A549 treated with AZD9567 at 1 μM for 4 hours (cell line): ENCODE measurements around the gene MC2R. TPM values are rescaled to one million over a fixed set of nuclear protein-coding genes. Genes with fewer than 3 reads are reported as not detected.

Source experiments
- total RNA-seq: library from RNA; stranded (reverse); fragments of 200-300 nt; extraction: Qiagen RNA extraction; gene quantifications from 5 replicates; pipeline ENCODE4 v1.2.3, GENCODE V29; 2022; ENCODE audit not compliant: insufficient read depth

MC2R gene
- not detected in 5 replicates for total RNA-seq

GRCh38 chr18:13915391-13915790 is at the start of gene MC2R:
Gene MC2R (minus strand): TSS chr18:13915536. CDS start chr18:13885518, 30,018 bp downstream.

Other genes with a start within 250 kb of the MC2R start
- 25.5 to 28.5 TPM (median 26.4 TPM) in 5 replicates for gene FAM210A, start 189.0 kb downstream of the MC2R start, total RNA-seq
- 18.7 to 20.4 TPM (median 19.6 TPM) in 5 replicates for gene RNMT, start 188.9 kb downstream of the MC2R start, total RNA-seq
- gene MC5R, start 91.4 kb downstream of the MC2R start, total RNA-seq: 0.06 TPM in 1 of 5 replicates, not detected in the others
- 1.4 to 2.1 TPM (median 1.8 TPM) in 4 of 5 replicates, not detected in the other for gene ZNF519, start 216.9 kb upstream of the MC2R start, total RNA-seq